HEK293 (cell line): ENCODE measurements around the gene ANXA2.

Experiments
- CTCF ChIA-PET: fragments of 350-600 bp; formaldehyde crosslinking; extraction: SDS; loops from one replicate; lab custom pipeline; 2021; ENCODE audit warnings: antibody characterized with exemption; lab: Yijun Ruan, JAX
- POLR2A ChIA-PET: fragments of 300-600 bp; formaldehyde crosslinking; extraction: SDS; loops from one replicate; lab custom pipeline; 2020; ENCODE audit warnings: antibody characterized with exemption, inconsistent platforms; lab: Yijun Ruan, JAX
- H3K27ac ChIP-seq: fragments of 200-500 bp; sonication (Bioruptor generic); 2 replicates; pipeline ENCODE4 v1.5.1; 2014; ENCODE audit warnings: low read depth, low read length, control low read depth, inconsistent platforms; ENCODE audit errors: extremely low read depth
- H3K36me3 ChIP-seq, 2 experiments: fragments of 200-500 bp in 1 of 2; sonication (Bioruptor generic) in 1 of 2; 1 replicate in 1 of 2; 2 replicates in 1 of 2; pipeline ENCODE4 v1.5.1; 2014 to 2017; ENCODE audit warnings: inconsistent platforms in 2 of 2, low read length in 2 of 2; ENCODE audit not compliant: control insufficient read depth in 2 of 2, insufficient read depth in 1 of 2
- H3K4me1 ChIP-seq: fragments of 200-500 bp; sonication (Bioruptor generic); 2 replicates; pipeline ENCODE4 v1.5.1; 2014; ENCODE audit warnings: mild to moderate bottlenecking, low read length, inconsistent platforms; ENCODE audit not compliant: control insufficient read depth, insufficient read depth
- H3K4me3 ChIP-seq: 2 replicates; pipeline ENCODE4 v1.5.1; 2011; ENCODE audit warnings: low read depth, mild to moderate bottlenecking, control low read depth, low read length, moderate library complexity
- H3K9me3 ChIP-seq: fragments of 200-500 bp; sonication (Bioruptor generic); 2 replicates; pipeline ENCODE4 v1.5.1; 2014; ENCODE audit warnings: low read depth, low read length, inconsistent platforms; ENCODE audit not compliant: control insufficient read depth, insufficient read depth
- BCL11B ChIP-seq: fragments of 450-650 bp; formaldehyde crosslinking; IDR thresholded peaks from 2 replicates; pipeline ENCODE4 v1.5.1; 2016; ENCODE audit warnings: low read depth, missing biosample characterization, missing genetic modification characterization
- KLF10 ChIP-seq: fragments of 450-650 bp; IDR thresholded peaks from 2 replicates; pipeline ENCODE4 v1.5.1; 2018; ENCODE audit warnings: missing biosample characterization, mild to moderate bottlenecking, missing genetic modification characterization
- MZF1 ChIP-seq: fragments of 450-650 bp; formaldehyde crosslinking; IDR thresholded peaks from 2 replicates; pipeline ENCODE4 v1.5.1; 2017; ENCODE audit warnings: missing biosample characterization, missing genetic modification characterization, borderline replicate concordance
- PRDM1 ChIP-seq: fragments of 450-650 bp; formaldehyde crosslinking; IDR thresholded peaks from 2 replicates; pipeline ENCODE4; 2016; ENCODE audit warnings: missing biosample characterization, missing genetic modification characterization
- SP7 ChIP-seq: fragments of 450-650 bp; formaldehyde crosslinking; IDR thresholded peaks from 2 replicates; pipeline ENCODE4 v1.5.1; 2016; ENCODE audit warnings: missing biosample characterization, missing genetic modification characterization
- ZBTB17 ChIP-seq: fragments of 450-650 bp; formaldehyde crosslinking; IDR thresholded peaks from 2 replicates; pipeline ENCODE4 v1.5.1; 2016; ENCODE audit warnings: missing biosample characterization, missing genetic modification characterization
- ZEB2 ChIP-seq: fragments of 450-650 bp; formaldehyde crosslinking; IDR thresholded peaks from 2 replicates; pipeline ENCODE4 v1.5.1; 2016; ENCODE audit warnings: missing biosample characterization, missing genetic modification characterization
- ZNF10 ChIP-seq: fragments of 450-650 bp; formaldehyde crosslinking; IDR thresholded peaks from 2 replicates; pipeline ENCODE4 v1.5.1; 2017; ENCODE audit warnings: missing biosample characterization, missing genetic modification characterization
- ZNF138 ChIP-seq: fragments of 450-650 bp; formaldehyde crosslinking; IDR thresholded peaks from 2 replicates; pipeline ENCODE4 v1.5.1; 2016; ENCODE audit warnings: missing biosample characterization, missing genetic modification characterization, borderline replicate concordance
- ZNF16 ChIP-seq: fragments of 450-650 bp; formaldehyde crosslinking; IDR thresholded peaks from 2 replicates; pipeline ENCODE4 v1.5.1; 2016; ENCODE audit warnings: low read depth, missing biosample characterization, missing genetic modification characterization
- ZNF202 ChIP-seq: fragments of 450-650 bp; formaldehyde crosslinking; IDR thresholded peaks from 2 replicates; pipeline ENCODE4 v1.5.1; 2016; ENCODE audit warnings: missing biosample characterization, missing genetic modification characterization, borderline replicate concordance
- ZNF223 ChIP-seq: fragments of 450-650 bp; formaldehyde crosslinking; IDR thresholded peaks from 2 replicates; pipeline ENCODE4 v1.5.1; 2016; ENCODE audit warnings: missing biosample characterization, missing genetic modification characterization
- ZNF311 ChIP-seq: fragments of 450-650 bp; formaldehyde crosslinking; IDR thresholded peaks from 2 replicates; pipeline ENCODE4 v1.5.1; 2017; ENCODE audit warnings: missing biosample characterization, missing genetic modification characterization, borderline replicate concordance
- ZNF350 ChIP-seq: fragments of 450-650 bp; formaldehyde crosslinking; IDR thresholded peaks from 2 replicates; pipeline ENCODE4 v1.5.0; 2017; ENCODE audit warnings: missing biosample characterization, mild to moderate bottlenecking, missing genetic modification characterization
- ZNF585B ChIP-seq: fragments of 450-650 bp; formaldehyde crosslinking; IDR thresholded peaks from 2 replicates; pipeline ENCODE4 v1.5.1; 2016; ENCODE audit warnings: missing biosample characterization, missing genetic modification characterization
- ZNF623 ChIP-seq: fragments of 450-650 bp; formaldehyde crosslinking; IDR thresholded peaks from 2 replicates; pipeline ENCODE4 v1.5.1; 2016; ENCODE audit warnings: missing biosample characterization, missing genetic modification characterization
- ZNF660 ChIP-seq: fragments of 450-650 bp; IDR thresholded peaks from 2 replicates; pipeline ENCODE4 v1.5.1; 2018; ENCODE audit warnings: missing biosample characterization, mild to moderate bottlenecking, missing genetic modification characterization
- ZNF707 ChIP-seq: fragments of 450-650 bp; formaldehyde crosslinking; IDR thresholded peaks from 2 replicates; pipeline ENCODE4 v1.5.1; 2016; ENCODE audit warnings: missing biosample characterization, missing genetic modification characterization
- ZNF791 ChIP-seq: fragments of 450-650 bp; formaldehyde crosslinking; IDR thresholded peaks from 2 replicates; pipeline ENCODE4 v1.5.1; 2016; ENCODE audit warnings: missing biosample characterization, missing genetic modification characterization
- TF ChIP-seq, protein P1 (sequence below): fragments of 450-650 bp; formaldehyde crosslinking; IDR thresholded peaks from 2 replicates; pipeline ENCODE4 v1.5.1; 2016; ENCODE audit warnings: missing biosample characterization, missing genetic modification characterization
- TF ChIP-seq, protein P2 (sequence below): fragments of 450-650 bp; formaldehyde crosslinking; IDR thresholded peaks from 2 replicates; pipeline ENCODE4 v1.5.1; 2017; ENCODE audit warnings: missing biosample characterization, missing genetic modification characterization
- TF ChIP-seq, protein P3 (sequence below): fragments of 450-650 bp; formaldehyde crosslinking; IDR thresholded peaks from 2 replicates; pipeline ENCODE4 v1.5.1; 2016; ENCODE audit warnings: missing biosample characterization, missing genetic modification characterization
- TF ChIP-seq, protein P4 (sequence below): fragments of 450-650 bp; formaldehyde crosslinking; IDR thresholded peaks from 2 replicates; pipeline ENCODE4 v1.5.1; 2017; ENCODE audit warnings: missing biosample characterization, missing genetic modification characterization
- TF ChIP-seq, protein P5 (sequence below): fragments of 450-650 bp; formaldehyde crosslinking; IDR thresholded peaks from 2 replicates; pipeline ENCODE4 v1.5.1; 2016; ENCODE audit warnings: missing biosample characterization, missing genetic modification characterization
- TF ChIP-seq, protein P6 (sequence below): fragments of 450-650 bp; formaldehyde crosslinking; IDR thresholded peaks from 2 replicates; pipeline ENCODE4 v1.5.1; 2017; ENCODE audit warnings: missing biosample characterization, mild to moderate bottlenecking, missing genetic modification characterization, moderate library complexity

The ANXA2 gene

DNA sequence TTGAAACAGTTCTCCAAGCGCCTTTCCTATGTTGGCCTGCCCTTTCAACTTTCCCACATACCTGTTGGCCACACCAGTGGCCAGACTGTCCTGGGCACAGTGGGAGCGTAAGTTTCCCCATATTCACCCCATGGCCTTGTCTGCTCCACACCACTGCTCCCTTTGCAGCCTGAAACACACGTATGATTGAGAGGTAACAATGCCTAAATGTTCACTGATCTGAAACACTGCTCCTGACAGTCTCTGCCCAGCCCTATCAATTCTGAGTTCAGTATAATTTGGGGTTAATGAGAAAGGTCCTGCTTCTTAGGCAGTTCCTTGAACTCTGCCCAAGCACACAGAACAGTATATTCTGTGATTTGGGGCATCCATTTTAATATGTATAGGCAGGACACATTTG lies 52.2 kb downstream of the ANXA2 start:
- CTCF ChIA-PET, result interaction anchor here (0.6 kb wide), 1 partner anchor 226 kb away, joined by 3 read pairs; no protein-coding TSS in a partner anchor
- H3K27ac ChIP-seq, result no peak overlapping the region
- no peaks in the 10 kb centered on the region for H3K9me3 ChIP-seq
- no peak for TF ChIP-seq ZEB2 (tag by site-specific recombination)
- TF ChIP-seq, protein P1, sequence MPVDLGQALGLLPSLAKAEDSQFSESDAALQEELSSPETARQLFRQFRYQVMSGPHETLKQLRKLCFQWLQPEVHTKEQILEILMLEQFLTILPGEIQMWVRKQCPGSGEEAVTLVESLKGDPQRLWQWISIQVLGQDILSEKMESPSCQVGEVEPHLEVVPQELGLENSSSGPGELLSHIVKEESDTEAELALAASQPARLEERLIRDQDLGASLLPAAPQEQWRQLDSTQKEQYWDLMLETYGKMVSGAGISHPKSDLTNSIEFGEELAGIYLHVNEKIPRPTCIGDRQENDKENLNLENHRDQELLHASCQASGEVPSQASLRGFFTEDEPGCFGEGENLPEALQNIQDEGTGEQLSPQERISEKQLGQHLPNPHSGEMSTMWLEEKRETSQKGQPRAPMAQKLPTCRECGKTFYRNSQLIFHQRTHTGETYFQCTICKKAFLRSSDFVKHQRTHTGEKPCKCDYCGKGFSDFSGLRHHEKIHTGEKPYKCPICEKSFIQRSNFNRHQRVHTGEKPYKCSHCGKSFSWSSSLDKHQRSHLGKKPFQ, result no peak
- no peak for TF ChIP-seq SP7 (tag by site-specific recombination)
- TF ChIP-seq ZNF311, result no peak
- no peak for TF ChIP-seq ZNF10
- no peak for TF ChIP-seq ZNF138 (tag by site-specific recombination)
- no peak for TF ChIP-seq ZNF223 (tag by site-specific recombination)
- TF ChIP-seq ZBTB17, result no peak
- no peak for TF ChIP-seq ZNF16 (tag by site-specific recombination)
- TF ChIP-seq ZNF791 (tag by site-specific recombination), result no peak
- H3K4me3 ChIP-seq, result no peak overlapping the region
- POLR2A ChIA-PET, result no interaction called here
- no peaks in the 10 kb centered on the region for H3K4me1 ChIP-seq
- peaks cover 4 to 49% of the 10 kb centered on the region in 2 experiments; a peak in 2 of 3 replicates for H3K36me3 ChIP-seq

DNA sequence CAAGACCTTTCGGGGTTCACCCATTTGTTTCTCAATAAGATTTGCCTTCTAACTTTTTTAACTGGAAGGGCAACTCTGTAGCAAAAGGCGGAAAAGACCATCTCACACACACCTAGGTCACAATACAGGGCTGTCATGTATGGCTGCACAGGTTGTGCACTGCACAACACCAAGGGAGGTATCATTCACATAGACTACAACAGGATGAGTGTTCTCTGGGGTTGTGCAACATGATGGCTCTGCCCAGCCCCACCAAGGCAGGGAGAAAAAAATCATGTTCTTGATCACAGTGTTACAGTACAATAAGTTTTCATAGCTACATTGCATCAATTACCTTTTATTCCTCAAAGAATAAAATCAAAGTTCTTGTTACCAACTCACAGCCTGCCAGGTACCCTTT lies 52.8 kb downstream of the ANXA2 start:
- ChIA-PET CTCF (interaction anchor here (0.6 to 1.6 kb wide), 3 partner anchors 175 to 620 kb away, joined by 3 to 5 read pairs (median 3); no protein-coding TSS in a partner anchor), POLR2A (no interaction called here)
- Histone ChIP-seq H3K27ac (no peak overlapping the region), H3K4me3 (no peak overlapping the region), H3K36me3 (peaks cover 4 to 44% of the 10 kb centered on the region in 2 experiments; a peak in 2 of 3 replicates), H3K4me1 (no peaks in the 10 kb centered on the region), H3K9me3 (no peaks in the 10 kb centered on the region)
- no peak for TF ChIP-seq ZNF660 (tag by site-specific recombination)
- no peak for TF ChIP-seq PRDM1 (tag by site-specific recombination)
- TF ChIP-seq, protein P2, sequence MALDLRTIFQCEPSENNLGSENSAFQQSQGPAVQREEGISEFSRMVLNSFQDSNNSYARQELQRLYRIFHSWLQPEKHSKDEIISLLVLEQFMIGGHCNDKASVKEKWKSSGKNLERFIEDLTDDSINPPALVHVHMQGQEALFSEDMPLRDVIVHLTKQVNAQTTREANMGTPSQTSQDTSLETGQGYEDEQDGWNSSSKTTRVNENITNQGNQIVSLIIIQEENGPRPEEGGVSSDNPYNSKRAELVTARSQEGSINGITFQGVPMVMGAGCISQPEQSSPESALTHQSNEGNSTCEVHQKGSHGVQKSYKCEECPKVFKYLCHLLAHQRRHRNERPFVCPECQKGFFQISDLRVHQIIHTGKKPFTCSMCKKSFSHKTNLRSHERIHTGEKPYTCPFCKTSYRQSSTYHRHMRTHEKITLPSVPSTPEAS (tag by site-specific recombination), result no peak
- TF ChIP-seq ZNF16 (tag by site-specific recombination), result no peak
- TF ChIP-seq KLF10 (tag by site-specific recombination), result no peak
- no peak for TF ChIP-seq ZNF202 (tag by site-specific recombination)

DNA sequence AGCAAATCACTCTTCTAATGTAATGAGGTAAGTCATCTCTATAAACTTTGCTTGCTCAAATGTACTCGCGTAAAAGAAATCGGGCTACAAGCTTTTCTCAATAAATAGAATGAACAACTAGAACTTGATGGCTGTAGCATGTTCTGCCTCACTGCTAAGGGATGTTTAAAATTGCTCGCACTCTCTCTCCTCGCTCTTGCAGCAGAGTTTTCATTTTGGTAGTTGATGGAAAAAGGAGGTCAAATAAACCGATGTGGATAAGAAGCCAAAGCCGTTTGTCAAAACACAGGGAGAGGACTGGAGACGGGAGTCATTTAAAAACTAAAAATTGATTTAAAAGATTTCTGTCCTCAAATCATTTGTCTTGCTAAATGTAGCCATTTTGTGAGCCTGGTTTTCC lies 53.3 kb downstream of the ANXA2 start:
- H3K4me1 ChIP-seq, result no peaks in the 10 kb centered on the region
- no peak overlapping the region for H3K4me3 ChIP-seq
- POLR2A ChIA-PET, result no interaction called here
- CTCF ChIA-PET, result interaction anchor here (0.6 to 1.6 kb wide), 2 partner anchors 176 to 619 kb away, joined by 3 to 5 read pairs; no protein-coding TSS in a partner anchor
- no peak overlapping the region for H3K27ac ChIP-seq
- peaks cover 3 to 44% of the 10 kb centered on the region in 2 experiments; a peak in 2 of 3 replicates for H3K36me3 ChIP-seq
- no peaks in the 10 kb centered on the region for H3K9me3 ChIP-seq
- no peak for TF ChIP-seq ZNF585B (tag by site-specific recombination)
- no peak for TF ChIP-seq BCL11B (tag by site-specific recombination)
- TF ChIP-seq, protein P3, sequence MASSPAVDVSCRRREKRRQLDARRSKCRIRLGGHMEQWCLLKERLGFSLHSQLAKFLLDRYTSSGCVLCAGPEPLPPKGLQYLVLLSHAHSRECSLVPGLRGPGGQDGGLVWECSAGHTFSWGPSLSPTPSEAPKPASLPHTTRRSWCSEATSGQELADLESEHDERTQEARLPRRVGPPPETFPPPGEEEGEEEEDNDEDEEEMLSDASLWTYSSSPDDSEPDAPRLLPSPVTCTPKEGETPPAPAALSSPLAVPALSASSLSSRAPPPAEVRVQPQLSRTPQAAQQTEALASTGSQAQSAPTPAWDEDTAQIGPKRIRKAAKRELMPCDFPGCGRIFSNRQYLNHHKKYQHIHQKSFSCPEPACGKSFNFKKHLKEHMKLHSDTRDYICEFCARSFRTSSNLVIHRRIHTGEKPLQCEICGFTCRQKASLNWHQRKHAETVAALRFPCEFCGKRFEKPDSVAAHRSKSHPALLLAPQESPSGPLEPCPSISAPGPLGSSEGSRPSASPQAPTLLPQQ (tag by site-specific recombination), result no peak
- TF ChIP-seq, protein P4, sequence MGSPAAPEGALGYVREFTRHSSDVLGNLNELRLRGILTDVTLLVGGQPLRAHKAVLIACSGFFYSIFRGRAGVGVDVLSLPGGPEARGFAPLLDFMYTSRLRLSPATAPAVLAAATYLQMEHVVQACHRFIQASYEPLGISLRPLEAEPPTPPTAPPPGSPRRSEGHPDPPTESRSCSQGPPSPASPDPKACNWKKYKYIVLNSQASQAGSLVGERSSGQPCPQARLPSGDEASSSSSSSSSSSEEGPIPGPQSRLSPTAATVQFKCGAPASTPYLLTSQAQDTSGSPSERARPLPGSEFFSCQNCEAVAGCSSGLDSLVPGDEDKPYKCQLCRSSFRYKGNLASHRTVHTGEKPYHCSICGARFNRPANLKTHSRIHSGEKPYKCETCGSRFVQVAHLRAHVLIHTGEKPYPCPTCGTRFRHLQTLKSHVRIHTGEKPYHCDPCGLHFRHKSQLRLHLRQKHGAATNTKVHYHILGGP (tag by site-specific recombination), result no peak
- TF ChIP-seq, protein P5, sequence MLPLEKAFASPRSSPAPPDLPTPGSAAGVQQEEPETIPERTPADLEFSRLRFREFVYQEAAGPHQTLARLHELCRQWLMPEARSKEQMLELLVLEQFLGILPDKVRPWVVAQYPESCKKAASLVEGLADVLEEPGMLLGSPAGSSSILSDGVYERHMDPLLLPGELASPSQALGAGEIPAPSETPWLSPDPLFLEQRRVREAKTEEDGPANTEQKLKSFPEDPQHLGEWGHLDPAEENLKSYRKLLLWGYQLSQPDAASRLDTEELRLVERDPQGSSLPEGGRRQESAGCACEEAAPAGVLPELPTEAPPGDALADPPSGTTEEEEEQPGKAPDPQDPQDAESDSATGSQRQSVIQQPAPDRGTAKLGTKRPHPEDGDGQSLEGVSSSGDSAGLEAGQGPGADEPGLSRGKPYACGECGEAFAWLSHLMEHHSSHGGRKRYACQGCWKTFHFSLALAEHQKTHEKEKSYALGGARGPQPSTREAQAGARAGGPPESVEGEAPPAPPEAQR (tag by site-specific recombination), result no peak
- TF ChIP-seq ZNF350 (tag by site-specific recombination), result no peak
- no peak for TF ChIP-seq ZNF707 (tag by site-specific recombination)
- no peak for TF ChIP-seq MZF1 (tag by site-specific recombination)
- TF ChIP-seq ZNF623 (tag by site-specific recombination), result no peak
- TF ChIP-seq, protein P6, sequence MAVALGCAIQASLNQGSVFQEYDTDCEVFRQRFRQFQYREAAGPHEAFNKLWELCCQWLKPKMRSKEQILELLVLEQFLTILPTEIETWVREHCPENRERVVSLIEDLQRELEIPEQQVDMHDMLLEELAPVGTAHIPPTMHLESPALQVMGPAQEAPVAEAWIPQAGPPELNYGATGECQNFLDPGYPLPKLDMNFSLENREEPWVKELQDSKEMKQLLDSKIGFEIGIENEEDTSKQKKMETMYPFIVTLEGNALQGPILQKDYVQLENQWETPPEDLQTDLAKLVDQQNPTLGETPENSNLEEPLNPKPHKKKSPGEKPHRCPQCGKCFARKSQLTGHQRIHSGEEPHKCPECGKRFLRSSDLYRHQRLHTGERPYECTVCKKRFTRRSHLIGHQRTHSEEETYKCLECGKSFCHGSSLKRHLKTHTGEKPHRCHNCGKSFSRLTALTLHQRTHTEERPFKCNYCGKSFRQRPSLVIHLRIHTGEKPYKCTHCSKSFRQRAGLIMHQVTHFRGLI (tag by site-specific recombination), result no peak
